ENCODE measurements around the gene MPPED2.
A peak's percentile ranks its signal among the peaks of the same experiment; 100 is the strongest.
"Not testable (repeated sequence)": the region's sequence is repeated elsewhere in the genome, so short reads cannot be mapped to it uniquely, and the experiment has no call there.

Gene MPPED2

DNA sequence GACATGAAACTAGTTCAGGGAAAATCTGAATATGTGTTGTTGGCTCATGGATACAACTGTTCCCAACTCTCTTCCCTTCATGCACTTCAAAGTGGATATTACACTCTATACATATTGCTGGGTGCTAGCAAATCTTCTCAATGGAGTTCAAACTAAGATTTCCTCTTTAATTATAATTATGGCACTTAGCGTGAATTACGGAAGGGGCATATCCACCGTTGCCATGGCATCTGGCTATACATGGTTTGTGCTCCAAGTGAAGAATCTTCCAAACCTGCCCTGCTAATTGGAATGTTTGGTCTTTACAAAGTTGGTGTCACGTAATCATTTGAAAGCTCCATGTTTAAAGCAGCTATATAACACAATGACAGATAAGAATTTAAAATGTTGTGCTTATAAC lies 5.6 kb downstream of the MPPED2 start:
- no peak for DNase-seq
- intact Hi-C loops (cut with DNase I), result loop anchor here (10.0 kb wide), 2 partner anchors 226 to 274 kb away; no protein-coding TSS in a partner anchor

DNA sequence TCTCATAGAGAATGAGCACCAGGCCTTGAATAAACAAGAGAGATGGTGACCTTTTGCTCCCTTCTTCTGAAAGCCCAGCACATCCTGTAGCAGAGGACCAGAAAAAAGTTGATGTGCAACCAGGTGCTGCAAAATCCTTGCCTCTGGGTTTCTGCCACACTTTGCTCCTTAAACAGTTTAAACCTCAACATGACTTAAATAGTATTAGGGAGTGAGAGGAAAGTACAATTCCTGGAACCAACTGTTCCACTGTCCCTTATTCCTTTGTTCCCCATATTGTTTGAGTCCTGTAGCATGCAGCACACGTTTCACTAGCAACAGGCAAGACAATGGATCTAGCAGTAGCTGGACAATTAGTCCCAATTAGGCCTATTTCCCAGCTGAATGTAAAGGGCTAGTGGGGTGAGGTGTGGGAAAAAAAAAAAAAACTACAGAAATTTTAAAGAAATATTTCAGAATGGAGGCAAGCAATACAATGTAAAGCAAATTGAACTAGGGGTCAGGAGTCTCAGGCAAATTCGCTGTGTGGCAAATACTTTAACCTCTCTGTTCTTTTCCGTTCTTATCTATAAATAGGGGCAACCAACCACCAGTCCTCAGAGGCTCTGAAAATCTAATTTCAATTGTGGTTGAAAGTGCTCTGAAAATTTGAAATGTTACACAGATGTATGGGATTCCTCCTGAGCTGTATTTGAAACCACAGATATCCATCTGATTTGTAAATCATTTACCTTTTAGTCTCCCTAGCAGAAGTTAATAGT lies 6.6 kb downstream of the MPPED2 start:
- intact Hi-C loops (cut with DNase I), result loop anchor here (10.0 kb wide), 2 partner anchors 225 to 275 kb away; no protein-coding TSS in a partner anchor
- DNase-seq, result no peak

DNA sequence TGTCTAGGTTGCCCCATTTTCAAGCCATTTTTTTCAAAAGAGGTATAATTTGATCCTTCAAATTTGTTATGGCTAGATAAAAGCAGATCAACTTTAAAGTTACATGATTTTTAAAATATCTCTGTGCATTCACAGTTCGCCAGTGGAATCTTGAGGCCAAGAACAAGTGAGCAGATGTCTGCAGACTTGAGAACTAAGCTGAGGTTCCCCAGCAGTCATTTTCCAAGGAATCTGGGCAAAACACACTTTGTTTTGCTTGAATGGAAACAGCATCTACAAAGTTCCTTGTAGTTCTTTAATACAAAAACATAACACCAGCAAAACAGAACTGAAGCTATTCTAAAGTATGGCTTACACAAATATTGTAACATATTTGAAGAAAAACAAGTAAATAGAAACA lies 7.7 kb downstream of the MPPED2 start:
- intact Hi-C loops (cut with DNase I), result no loop called here
- no peak for DNase-seq

DNA sequence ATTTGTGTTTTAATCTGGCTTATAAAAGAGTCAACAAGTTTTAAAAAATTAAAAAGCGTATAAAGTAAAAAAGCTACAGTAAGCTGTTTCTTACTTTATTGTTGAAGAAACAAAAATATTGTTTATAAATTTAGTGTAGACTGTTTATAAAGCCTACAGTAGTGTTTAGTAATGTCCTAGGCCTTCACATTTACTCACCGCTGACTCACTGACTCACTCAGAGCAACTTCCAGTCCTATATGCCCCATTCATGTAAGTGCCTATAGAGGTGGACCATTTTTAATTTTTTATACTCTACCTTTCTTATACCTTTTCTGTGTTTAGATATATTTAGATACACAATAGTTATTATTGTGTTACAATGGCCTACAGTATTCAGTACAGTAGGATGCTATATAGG lies 12.2 kb downstream of the MPPED2 start:
- no peak for DNase-seq
- intact Hi-C loops (cut with DNase I), result no loop called here

DNA sequence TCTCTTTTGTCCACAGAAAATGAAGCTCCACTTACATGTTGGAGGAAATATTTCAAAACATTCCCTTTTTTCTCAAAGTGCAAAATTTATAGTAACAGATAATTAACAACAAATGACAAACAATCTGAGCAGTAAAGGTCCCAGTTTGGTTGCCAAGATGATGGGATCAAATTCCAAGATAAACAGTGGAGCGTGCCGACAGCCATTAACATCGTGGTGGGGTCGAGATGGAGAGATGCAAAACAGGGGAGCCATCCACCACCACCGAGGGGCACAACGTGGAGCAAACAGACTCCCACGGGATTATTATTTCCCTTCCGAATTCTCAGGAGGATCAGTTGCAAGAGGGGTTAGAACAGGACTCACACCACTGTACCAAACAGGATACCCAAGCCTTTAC lies 17.2 kb downstream of the MPPED2 start:
- DNase-seq, result no peak
- intact Hi-C loops (cut with DNase I), result no loop called here

DNA sequence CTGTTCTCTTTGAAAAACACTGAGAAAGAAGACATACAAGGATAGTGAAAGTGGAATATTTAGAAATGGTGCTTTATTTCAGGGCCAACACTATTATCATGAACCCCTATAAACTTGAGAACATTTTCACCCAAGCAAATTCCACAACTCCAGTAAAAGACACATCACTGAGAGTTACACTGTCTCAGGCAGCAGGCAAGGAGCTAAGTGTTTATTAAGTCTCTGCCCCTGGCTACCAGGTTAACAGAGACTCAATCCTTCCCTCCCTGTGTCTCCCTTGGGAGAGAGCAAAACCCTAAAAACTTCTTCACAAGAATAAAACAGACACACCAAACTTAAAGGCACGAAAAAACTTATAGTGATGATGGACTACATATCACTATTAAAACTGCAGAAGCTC lies 18.5 kb downstream of the MPPED2 start:
- intact Hi-C loops (cut with DNase I), result no loop called here
- no peak for DNase-seq

DNA sequence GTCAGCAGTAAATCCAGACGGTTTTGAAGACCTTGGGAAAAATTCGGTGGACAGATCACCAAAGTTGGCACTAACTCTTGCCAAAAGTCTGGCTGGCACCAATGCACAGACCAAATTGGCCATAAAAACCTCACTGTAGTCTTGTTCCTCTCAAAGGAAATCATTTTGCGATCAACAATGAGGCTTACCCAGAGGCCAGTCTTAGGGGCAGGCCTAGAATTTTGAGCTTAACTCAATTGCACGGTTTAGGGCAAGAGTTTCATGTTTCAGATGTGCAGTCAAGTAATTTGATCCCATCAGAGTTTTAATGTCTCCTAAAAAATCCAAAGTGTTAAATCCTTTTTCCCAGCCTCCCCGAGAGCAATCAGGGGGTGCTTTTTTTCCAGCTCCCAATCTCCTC lies 19.0 kb downstream of the MPPED2 start:
- intact Hi-C loops (cut with DNase I), result no loop called here
- DNase-seq, result no peak

DNA sequence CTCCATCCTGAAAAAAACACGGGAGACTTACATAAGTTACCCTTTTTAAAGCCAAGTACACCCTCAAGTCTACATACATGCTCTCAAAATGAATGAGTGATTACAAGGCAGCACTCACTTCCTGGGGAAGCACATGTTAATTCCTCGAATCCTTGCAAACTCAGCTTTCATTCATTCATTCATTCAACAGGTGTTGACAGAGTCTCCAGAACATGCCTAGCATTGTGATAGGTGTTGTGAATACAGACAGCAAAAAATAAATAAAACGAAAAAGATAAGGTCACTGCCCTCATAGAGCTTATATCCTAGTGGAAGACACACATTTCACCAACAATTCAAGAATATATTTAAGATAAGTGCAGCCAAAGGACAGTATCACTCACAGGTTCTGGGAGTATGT lies 19.7 kb downstream of the MPPED2 start:
- intact Hi-C loops (cut with DNase I), result no loop called here
- no peak for DNase-seq

DNA sequence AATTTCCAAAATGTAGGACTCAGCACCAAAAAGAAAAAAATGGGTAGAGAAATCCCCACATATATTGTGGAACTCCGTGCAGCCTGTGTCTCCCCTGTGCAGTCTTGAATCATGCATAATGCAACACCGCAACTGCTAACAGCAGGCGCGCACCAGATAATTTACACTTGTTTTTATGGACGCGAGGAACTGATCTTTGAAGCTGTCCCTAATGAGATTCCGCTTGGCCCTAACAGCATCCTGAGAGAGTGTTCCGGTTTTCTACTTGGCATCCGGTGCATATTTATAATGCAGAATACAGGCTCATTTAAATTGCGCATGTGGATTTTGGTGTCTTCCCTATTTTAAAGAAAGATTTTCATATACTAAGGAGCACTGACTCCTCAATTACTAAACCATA lies 21.1 kb downstream of the MPPED2 start:
- peak in 4 of 10 donors; percentile 24 to 82 (median 64) for DNase-seq
- intact Hi-C loops (cut with DNase I), result no loop called here

DNA sequence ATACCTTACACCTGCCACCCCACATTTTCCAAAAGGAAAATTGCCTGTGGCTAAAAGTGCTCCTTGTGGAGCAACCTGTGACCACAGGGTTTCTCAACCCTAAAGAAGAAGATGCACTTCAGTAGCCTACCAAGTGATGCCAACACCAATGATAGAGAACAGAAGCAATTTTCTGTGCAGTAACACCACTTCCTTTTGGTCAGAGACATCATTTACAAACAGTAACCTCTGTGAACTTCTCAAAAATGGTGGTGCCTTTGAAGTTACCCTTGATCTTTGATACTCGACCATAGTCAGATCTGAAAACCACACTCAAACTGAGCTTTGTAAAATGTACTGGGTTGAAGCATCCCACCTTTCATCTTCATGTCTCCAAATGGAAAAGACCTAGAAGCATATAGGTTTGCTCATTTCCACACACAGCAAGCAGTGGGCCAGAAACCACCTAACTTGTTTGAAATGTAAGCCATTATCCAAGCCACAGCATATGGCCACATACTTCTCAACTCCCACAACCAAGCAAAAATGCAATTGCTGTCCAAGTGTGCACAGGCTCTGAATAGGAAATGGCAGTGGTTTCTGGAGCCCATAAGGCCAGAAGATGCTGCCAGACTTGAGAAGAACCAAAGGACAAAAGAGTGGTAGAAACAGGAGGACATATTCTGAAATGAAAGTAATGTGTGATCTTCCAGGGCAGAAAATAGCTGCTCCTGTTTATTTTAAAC lies 24.3 kb downstream of the MPPED2 start:
- peak in 2 of 10 donors; percentile 25 to 51 for DNase-seq
- intact Hi-C loops (cut with DNase I), result no loop called here

DNA sequence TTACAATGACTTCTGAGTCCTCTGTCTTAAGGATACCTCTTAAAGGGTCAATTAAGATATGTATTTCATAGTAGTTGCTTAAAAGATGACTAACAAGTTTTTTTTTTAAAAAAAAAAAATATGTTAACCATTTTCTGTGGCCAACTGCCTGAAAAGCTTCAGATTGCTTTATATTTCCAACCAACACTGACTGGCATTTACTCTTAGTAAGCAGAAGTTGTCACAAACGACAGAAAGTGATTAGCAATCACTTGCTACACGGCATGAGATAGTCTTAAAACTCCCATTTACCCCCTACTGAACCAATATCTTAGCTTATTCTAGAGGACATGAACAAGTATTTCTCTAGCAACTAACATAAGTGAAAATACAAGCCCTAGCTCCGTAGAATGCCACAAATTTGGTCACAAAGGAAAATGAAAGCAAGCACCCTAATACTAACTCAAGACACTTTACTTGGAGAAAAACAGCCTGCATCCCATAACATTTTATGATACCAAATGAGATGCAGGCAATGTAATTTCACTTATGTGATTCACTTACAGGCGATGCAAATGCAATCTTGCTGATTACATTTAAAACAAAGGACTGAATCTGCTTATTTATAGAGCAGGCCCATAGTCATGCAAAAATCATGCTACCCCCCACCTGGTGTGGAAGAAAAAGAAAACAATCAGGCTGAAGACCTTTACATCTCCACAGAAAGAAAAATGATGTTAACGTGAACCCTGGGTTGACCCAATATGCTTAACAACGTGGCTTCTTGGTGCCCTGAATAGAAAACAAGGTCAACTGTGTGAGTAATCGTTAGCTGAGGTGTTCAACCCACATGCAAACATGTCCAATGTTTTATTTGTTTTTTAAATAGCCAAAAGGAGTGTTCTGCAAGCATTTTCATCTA lies 25.7 kb downstream of the MPPED2 start:
- DNase-seq, result no peak
- intact Hi-C loops (cut with DNase I), result no loop called here

DNA sequence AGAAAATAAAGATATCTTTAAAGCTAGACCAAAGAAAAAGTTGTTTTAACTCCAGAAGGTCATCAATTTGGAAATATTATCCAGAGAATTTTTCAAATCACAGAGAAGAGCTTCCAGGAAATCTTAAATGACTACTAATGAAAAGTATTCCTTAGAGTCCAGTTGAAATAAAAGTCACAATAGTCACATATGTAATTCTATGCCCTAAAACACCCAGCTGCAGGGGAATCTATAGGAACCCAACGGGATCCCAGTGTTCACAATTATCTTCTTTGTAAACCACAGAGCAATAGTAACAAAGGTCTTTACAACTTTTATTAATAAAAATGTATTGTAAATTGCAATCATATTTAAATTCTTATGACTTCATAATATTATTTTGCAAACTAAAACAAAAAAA lies 27.1 kb downstream of the MPPED2 start:
- intact Hi-C loops (cut with DNase I), result no loop called here
- no peak for DNase-seq

DNA sequence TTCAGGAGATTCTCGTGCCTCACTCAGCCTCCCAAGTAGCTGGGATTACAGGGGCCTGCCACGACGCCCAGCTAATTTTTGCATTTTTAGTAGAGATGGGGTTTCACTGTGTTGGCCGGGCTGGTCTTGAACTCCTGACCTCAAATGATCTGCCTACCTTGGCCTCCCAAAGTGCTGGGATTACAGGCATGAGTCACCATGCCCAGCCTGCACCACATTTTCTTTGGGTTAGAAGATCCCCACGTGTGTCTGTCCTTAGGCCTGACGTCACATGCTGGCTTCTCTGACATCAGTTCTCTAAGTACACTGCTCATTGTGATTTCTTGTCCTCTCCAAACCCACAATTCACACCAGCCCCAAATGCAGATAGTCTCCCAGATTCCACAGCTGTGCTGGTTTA lies 31.6 kb downstream of the MPPED2 start:
- intact Hi-C loops (cut with DNase I); DNase-seq: not testable (repeated sequence)

DNA sequence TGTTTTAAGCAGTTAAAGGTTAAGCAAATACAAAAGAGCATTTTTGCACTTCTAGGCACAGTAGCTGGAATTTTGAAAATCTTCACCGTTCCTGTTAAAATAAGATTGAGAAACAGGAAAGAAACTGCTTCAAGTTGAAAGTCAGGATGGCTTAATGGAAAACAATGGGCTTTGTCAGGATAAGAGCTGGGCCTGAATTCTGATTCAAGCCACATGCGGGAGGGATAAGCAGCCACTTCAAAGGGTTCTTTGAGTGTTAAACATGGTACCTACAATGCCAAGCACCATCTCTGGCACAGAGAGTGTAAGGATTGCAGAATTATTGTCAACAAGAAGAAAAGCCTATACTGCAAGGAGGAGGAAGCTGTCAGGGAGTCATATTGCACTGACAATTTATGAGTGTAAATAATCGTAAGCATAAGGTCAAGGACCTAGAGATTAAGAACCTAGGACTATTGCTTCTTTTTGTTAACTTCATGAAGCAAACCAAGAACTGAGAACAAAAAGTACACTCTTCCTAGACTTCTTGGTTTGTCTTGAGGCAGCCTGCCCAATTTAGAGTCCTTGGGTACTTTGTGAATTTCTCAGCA lies 32.5 kb downstream of the MPPED2 start:
- intact Hi-C loops (cut with DNase I), result no loop called here
- no peak for DNase-seq

DNA sequence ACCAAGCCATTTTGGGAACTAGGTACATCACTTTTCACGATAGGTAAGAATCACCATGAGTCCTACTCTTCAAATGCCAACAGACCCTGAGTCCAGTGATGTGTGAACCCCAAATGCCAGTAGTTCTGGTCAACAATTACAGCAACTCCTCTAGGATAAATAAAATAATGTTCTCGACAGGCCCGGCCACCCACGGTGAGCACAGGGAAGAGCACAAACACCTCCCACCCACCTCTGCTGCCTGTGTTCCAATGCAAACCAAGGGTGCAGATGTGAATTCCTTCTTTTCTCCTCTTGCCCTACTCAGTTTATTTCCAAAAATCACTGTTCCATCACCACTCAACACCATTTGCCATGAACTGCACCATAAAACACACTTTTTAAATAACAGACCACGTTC lies 33.3 kb downstream of the MPPED2 start:
- intact Hi-C loops (cut with DNase I), result no loop called here
- peak in 4 of 10 donors; percentile 30 to 84 (median 76) for DNase-seq

DNA sequence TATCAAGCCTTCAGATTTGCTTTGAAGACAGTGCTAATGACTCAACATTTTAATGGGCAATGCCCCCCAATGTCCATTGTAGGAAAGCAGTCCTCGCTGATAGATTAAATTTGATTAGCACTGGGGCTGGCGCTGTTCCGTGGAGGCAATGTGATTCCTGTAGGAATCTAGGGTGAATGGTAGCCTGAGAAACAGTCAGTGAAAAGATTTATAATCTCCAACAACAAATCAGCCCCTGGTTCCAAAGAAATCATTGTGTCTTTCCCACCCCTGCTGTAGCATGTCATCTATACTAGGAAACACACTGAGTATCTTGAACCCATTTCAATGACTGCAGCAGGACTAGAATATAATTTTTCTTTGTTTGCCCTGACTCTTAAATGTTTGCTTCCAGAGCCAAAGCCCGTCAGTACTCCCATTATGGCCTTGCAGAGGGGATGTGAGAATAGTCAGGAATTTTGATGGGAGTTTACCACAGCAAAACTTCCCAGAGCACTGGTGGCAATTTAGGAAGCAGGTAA lies 36.1 kb downstream of the MPPED2 start:
- intact Hi-C loops (cut with DNase I), result no loop called here

DNA sequence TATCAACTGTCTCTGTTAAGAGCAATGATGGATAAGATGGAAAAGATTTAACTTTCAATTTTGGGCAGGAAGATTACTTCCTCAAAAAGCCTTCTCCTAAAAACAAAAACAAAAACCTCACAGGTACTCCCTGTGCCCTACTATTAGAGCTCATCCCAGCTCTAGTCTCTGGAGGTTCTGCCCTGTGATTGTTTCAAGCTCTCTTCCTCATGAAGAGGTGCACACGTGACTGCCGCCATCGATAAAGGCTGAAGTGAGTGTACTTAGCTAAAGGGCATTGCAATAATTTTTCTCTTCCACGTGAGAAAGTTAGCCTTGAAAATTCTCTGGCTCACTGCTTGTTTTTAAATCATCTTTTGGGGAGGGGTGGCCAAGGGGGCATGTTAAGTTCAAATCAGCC lies 36.6 kb downstream of the MPPED2 start:
- DNase-seq, result no peak

More for the DNA sequence above, 36.1 kb downstream of the MPPED2 start:
- no peak for DNase-seq

DNA sequence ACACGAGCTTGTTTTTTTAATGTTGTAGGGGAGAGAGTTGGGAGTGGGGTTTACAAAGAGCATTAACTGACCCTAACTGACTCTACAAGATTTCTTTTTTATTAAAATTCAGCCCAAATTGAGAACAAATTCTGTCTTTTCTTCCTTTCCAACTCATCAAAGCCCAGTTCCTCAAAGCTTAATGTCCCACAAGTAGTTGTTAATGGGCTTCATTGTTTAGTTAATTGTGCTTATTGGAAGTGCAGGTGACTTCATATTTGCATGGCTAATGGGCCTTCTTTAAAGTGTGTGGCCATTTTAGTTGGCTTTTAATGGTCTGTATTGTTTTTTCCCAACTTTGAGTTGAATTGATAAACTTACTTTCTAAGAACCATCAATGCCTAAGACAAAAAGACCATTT lies 39.8 kb downstream of the MPPED2 start:
- no peak for DNase-seq
- intact Hi-C loops (cut with DNase I), result no loop called here

More for the DNA sequence above, 36.6 kb downstream of the MPPED2 start:
- intact Hi-C loops (cut with DNase I), result no loop called here

DNA sequence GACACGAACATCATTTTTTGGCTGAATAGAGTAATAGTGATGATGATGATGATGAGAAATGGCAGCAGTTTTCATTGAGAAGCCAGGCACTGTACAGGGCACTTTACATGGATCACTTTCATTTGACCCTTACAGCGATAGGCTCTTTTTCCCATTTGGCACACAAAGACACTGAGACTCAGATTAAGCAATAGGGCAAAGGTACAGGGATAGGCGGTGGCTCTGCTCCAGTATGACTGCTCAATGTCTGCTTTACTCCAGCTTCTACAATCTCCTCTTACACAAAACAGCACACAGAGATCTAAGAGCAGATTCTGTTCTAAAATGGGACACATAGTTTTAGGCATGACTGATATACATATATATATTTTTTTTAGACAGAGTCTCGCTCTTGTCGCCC lies 40.6 kb downstream of the MPPED2 start:
- no peak for DNase-seq
- intact Hi-C loops (cut with DNase I), result no loop called here

DNA sequence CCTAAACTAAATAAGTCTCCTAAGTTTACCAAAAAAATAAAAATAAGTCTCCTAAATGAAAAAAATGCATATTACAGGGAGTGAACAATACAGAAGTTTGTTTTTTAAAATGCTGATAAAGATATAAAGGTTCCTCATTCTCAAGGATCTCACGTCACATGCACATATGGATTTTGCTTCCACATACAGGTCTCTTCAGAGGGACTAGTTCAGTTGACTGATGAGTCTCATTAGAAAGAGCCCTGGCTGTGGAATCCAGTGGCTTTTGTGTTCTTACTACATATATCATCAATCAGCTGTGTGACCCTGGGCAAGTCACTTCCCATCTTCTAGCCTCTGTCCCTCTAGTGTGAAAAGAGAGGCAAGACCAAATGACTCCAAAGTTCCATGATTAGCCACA lies 43.1 kb downstream of the MPPED2 start:
- intact Hi-C loops (cut with DNase I), result no loop called here
- no peak for DNase-seq

All from posterior cingulate gyrus (tissue), 11 donors.